T-helper 2 cell treated with Interferon-gamma antibody and Interleukin-4, amounts not matched to agents 5 μg/mL and 100 μg/mL, for 36 hours (primary cell): ENCODE measurements around the gene CLEC16A.

Source experiments
- DNase-seq: peaks from one replicate; pipeline ENCODE4 v3.0.0; 2021; ENCODE audit warnings: low spot score
- H3K27ac Mint-ChIP-seq: one replicate; pipeline ENCODE4 v1.8.0; 2021; ENCODE audit warnings: mild to moderate bottlenecking, mixed read lengths
- H3K27me3 Mint-ChIP-seq: one replicate; pipeline ENCODE4 v1.8.0; 2021; ENCODE audit warnings: low read depth, mixed read lengths
- H3K36me3 Mint-ChIP-seq: one replicate; pipeline ENCODE4 v1.8.0; 2021; ENCODE audit warnings: low read depth, mixed read lengths
- H3K4me1 Mint-ChIP-seq: one replicate; pipeline ENCODE4 v1.8.0; 2021; ENCODE audit warnings: low read depth, mixed read lengths
- H3K4me3 Mint-ChIP-seq: one replicate; pipeline ENCODE4 v1.8.0; 2022; ENCODE audit warnings: mild to moderate bottlenecking, moderate library complexity, mixed read lengths
- H3K9me3 Mint-ChIP-seq: one replicate; pipeline ENCODE4 v1.8.0; 2021; ENCODE audit warnings: mixed read lengths

CLEC16A gene

GRCh38 chr16:11180489-11180888 is 236.1 kb downstream of the CLEC16A start:
- Mint-ChIP-seq H3K27ac (peak overlapping the region; percentile 76), H3K9me3 (no peaks in the 10 kb centered on the region), H3K4me1 (peaks cover 53% of the 10 kb centered on the region), H3K36me3 (peaks cover 24% of the 10 kb centered on the region), H3K4me3 (peak overlapping the region; percentile 60), H3K27me3 (no peaks in the 10 kb centered on the region)
- DNase-seq: no peak

GRCh38 chr16:11181242-11181898 is 237.0 kb downstream of the CLEC16A start:
- Mint-ChIP-seq H3K27me3 (no peaks in the 10 kb centered on the region), H3K36me3 (peaks cover 24% of the 10 kb centered on the region), H3K9me3 (no peaks in the 10 kb centered on the region), H3K27ac (peak overlapping the region; percentile 84), H3K4me1 (peaks cover 44% of the 10 kb centered on the region), H3K4me3 (peak overlapping the region; percentile 21)
- DNase-seq: no peak

- Mint-ChIP-seq H3K27ac (peak overlapping the region; percentile 84), H3K36me3 (peaks cover 20% of the 10 kb centered on the region), H3K27me3 (no peaks in the 10 kb centered on the region), H3K4me1 (peaks cover 39% of the 10 kb centered on the region), H3K9me3 (no peaks in the 10 kb centered on the region), H3K4me3 (peak overlapping the region; percentile 21)
- peak; percentile 49 for DNase-seq
Observed at GRCh38 chr16:11181899-11182279, 237.5 kb downstream of the CLEC16A start.

- DNase-seq: no peak
- Mint-ChIP-seq H3K4me1 (peaks cover 37% of the 10 kb centered on the region), H3K4me3 (no peak overlapping the region), H3K27me3 (no peaks in the 10 kb centered on the region), H3K36me3 (peaks cover 20% of the 10 kb centered on the region), H3K27ac (no peak overlapping the region), H3K9me3 (no peaks in the 10 kb centered on the region)
Observed at GRCh38 chr16:11182411-11182810, 238.0 kb downstream of the CLEC16A start.

- Mint-ChIP-seq H3K4me3 (no peak overlapping the region), H3K36me3 (peaks cover 20% of the 10 kb centered on the region), H3K27ac (peak overlapping the region; percentile 65), H3K27me3 (no peaks in the 10 kb centered on the region), H3K4me1 (peaks cover 30% of the 10 kb centered on the region), H3K9me3 (no peaks in the 10 kb centered on the region)
- DNase-seq: no peak
Observed at GRCh38 chr16:11183035-11183812, 238.9 kb downstream of the CLEC16A start.

GRCh38 chr16:11183951-11184350 is 239.6 kb downstream of the CLEC16A start:
- H3K4me3 Mint-ChIP-seq: no peak overlapping the region
- peaks cover 36% of the 10 kb centered on the region for H3K4me1 Mint-ChIP-seq
- no peaks in the 10 kb centered on the region for H3K9me3 Mint-ChIP-seq
- no peaks in the 10 kb centered on the region for H3K27me3 Mint-ChIP-seq
- DNase-seq: no peak
- peaks cover 17% of the 10 kb centered on the region for H3K36me3 Mint-ChIP-seq
- H3K27ac Mint-ChIP-seq: peak overlapping the region; percentile 65

- H3K27ac Mint-ChIP-seq: peak overlapping the region; percentile 45
- H3K27me3 Mint-ChIP-seq: no peaks in the 10 kb centered on the region
- H3K9me3 Mint-ChIP-seq: no peaks in the 10 kb centered on the region
- H3K4me1 Mint-ChIP-seq: peaks cover 21% of the 10 kb centered on the region
- no peaks in the 10 kb centered on the region for H3K36me3 Mint-ChIP-seq
- no peak overlapping the region for H3K4me3 Mint-ChIP-seq
- no peak for DNase-seq
Observed at GRCh38 chr16:11187522-11188023, 243.2 kb downstream of the CLEC16A start.

- Mint-ChIP-seq H3K27me3 (no peaks in the 10 kb centered on the region), H3K36me3 (peaks cover 5% of the 10 kb centered on the region), H3K27ac (peak overlapping the region; percentile 60), H3K9me3 (no peaks in the 10 kb centered on the region), H3K4me1 (peaks cover 29% of the 10 kb centered on the region), H3K4me3 (no peak overlapping the region)
- DNase-seq: no peak
Observed at GRCh38 chr16:11188801-11189740, 244.7 kb downstream of the CLEC16A start.

- no peaks in the 10 kb centered on the region for H3K27me3 Mint-ChIP-seq
- no peak for DNase-seq
Observed at GRCh38 chr16:11190588-11191560, 246.5 kb downstream of the CLEC16A start.

GRCh38 chr16:11191665-11192064 is 247.3 kb downstream of the CLEC16A start:
- Mint-ChIP-seq H3K36me3 (peaks cover 9% of the 10 kb centered on the region), H3K27ac (peak overlapping the region; percentile 74), H3K4me1 (peaks cover 38% of the 10 kb centered on the region), H3K27me3 (no peaks in the 10 kb centered on the region), H3K4me3 (no peak overlapping the region), H3K9me3 (no peaks in the 10 kb centered on the region)
- DNase-seq: no peak

More at GRCh38 chr16:11190588-11191560, 246.5 kb downstream of the CLEC16A start:
- Mint-ChIP-seq H3K4me3 (no peak overlapping the region), H3K27ac (peak overlapping the region; percentile 50), H3K4me1 (peaks cover 38% of the 10 kb centered on the region), H3K9me3 (no peaks in the 10 kb centered on the region), H3K36me3 (peaks cover 7% of the 10 kb centered on the region)

GRCh38 chr16:11193494-11193893 is 249.1 kb downstream of the CLEC16A start:
- Mint-ChIP-seq H3K27ac (peak overlapping the region; percentile 73), H3K4me3 (no peak overlapping the region), H3K4me1 (peaks cover 50% of the 10 kb centered on the region), H3K27me3 (no peaks in the 10 kb centered on the region), H3K9me3 (no peaks in the 10 kb centered on the region), H3K36me3 (peaks cover 10% of the 10 kb centered on the region)
- DNase-seq: no peak

GRCh38 chr16:11194913-11195312 is 250.5 kb downstream of the CLEC16A start:
- Mint-ChIP-seq H3K4me1 (peaks cover 53% of the 10 kb centered on the region), H3K27me3 (no peaks in the 10 kb centered on the region), H3K27ac (peak overlapping the region; percentile 92), H3K36me3 (peaks cover 10% of the 10 kb centered on the region), H3K9me3 (no peaks in the 10 kb centered on the region), H3K4me3 (peak overlapping the region; percentile 59)
- no peak for DNase-seq
